ENCODE results near the gene GSTO2.
A peak's percentile ranks its signal among the peaks of the same experiment; 100 is the strongest.
"Not testable (repeated sequence)": the region's sequence is repeated elsewhere in the genome, so short reads cannot be mapped to it uniquely, and the experiment has no call there.

The GSTO2 gene

GRCh38 chr10:104268713-104269645 is at the start of gene GSTO2:
Gene GSTO2 (plus strand): TSS chr10:104269184. CDS start chr10:104274916, 5,732 bp downstream.
- peak; percentile 99 for DNase-seq

GRCh38 chr10:104220522-104220921 is 48.5 kb upstream of the GSTO2 start:
- no peak for DNase-seq

- DNase-seq = no peak
Observed at GRCh38 chr10:104223304-104223703, 45.7 kb upstream of the GSTO2 start.

- DNase-seq = no peak
Observed at GRCh38 chr10:104230490-104230889, 38.5 kb upstream of the GSTO2 start.

- peak; percentile 94 for DNase-seq
Observed at GRCh38 chr10:104231784-104232612, 37.0 kb upstream of the GSTO2 start, which contains the start of gene CFAP43. Gene CFAP43 (minus strand): TSS chr10:104232364. CDS start chr10:104232246, 118 bp downstream.

- no peak for DNase-seq
Observed at GRCh38 chr10:104232613-104233102, 36.3 kb upstream of the GSTO2 start.

GRCh38 chr10:104233817-104234216 is 35.2 kb upstream of the GSTO2 start:
- DNase-seq = no peak

- no peak for DNase-seq
Observed at GRCh38 chr10:104234934-104235333, 34.0 kb upstream of the GSTO2 start.

- DNase-seq = no peak
Observed at GRCh38 chr10:104235801-104236200, 33.2 kb upstream of the GSTO2 start.

GRCh38 chr10:104240078-104240477 is 28.9 kb upstream of the GSTO2 start:
- no peak for DNase-seq

GRCh38 chr10:104242545-104242944 is 26.4 kb upstream of the GSTO2 start:
- DNase-seq = no peak

- DNase-seq = not testable (repeated sequence)
Observed at GRCh38 chr10:104243009-104243408, 26.0 kb upstream of the GSTO2 start.

GRCh38 chr10:104243512-104243911 is 25.5 kb upstream of the GSTO2 start:
- no peak for DNase-seq

- DNase-seq = no peak
Observed at GRCh38 chr10:104245066-104245632, 23.8 kb upstream of the GSTO2 start.

GRCh38 chr10:104246976-104247375 is 22.0 kb upstream of the GSTO2 start:
- DNase-seq = peak; percentile 20

- DNase-seq = no peak
Observed at GRCh38 chr10:104247513-104248146, 21.4 kb upstream of the GSTO2 start.

- DNase-seq = not testable (repeated sequence)
Observed at GRCh38 chr10:104248931-104249330, 20.1 kb upstream of the GSTO2 start.

- DNase-seq = no peak
Observed at GRCh38 chr10:104250371-104250770, 18.6 kb upstream of the GSTO2 start.

GRCh38 chr10:104251443-104251842 is 17.5 kb upstream of the GSTO2 start:
- no peak for DNase-seq

- no peak for DNase-seq
Observed at GRCh38 chr10:104252368-104252767, 16.6 kb upstream of the GSTO2 start.

- DNase-seq = no peak
Observed at GRCh38 chr10:104253106-104253505, 15.9 kb upstream of the GSTO2 start.

- no peak for DNase-seq
Observed at GRCh38 chr10:104253606-104254410, 15.2 kb upstream of the GSTO2 start.
